Measurements from ENCODE around the gene LSG1.
A peak's percentile ranks its signal among the peaks of the same experiment; 100 is the strongest.
"Not testable (repeated sequence)": the region's sequence is repeated elsewhere in the genome, so short reads cannot be mapped to it uniquely, and the experiment has no call there.

LSG1 gene

GRCh38 chr3:194633349-194634004 lies 38.5 kb downstream of the LSG1 start, which contains the start of gene TMEM44:
Gene TMEM44 (minus strand): TSS chr3:194633419. CDS start chr3:194633215, 204 bp downstream.
- DNase-seq (ENCODE audit: extremely low read depth, insufficient read length), result peak; percentile 88
- no peaks in the 10 kb centered on the region for H3K27me3 ChIP-seq (replicated peaks; ENCODE audit: control insufficient read depth, insufficient read depth, low read length)
- peak; percentile 24 for TF ChIP-seq CTCF (IDR thresholded peaks at IDR 0.05; ENCODE audit: insufficient read depth, low read length, poor library complexity, severe bottlenecking)

GRCh38 chr3:194632809-194633348 lies 39.1 kb downstream of the LSG1 start:
- Histone ChIP-seq H3K36me3 (ENCODE audit: control insufficient read depth, insufficient read depth, low read length) (no peaks in the 10 kb centered on the region; the same call in none of the 2 replicates), H3K4me3 (replicated peaks; ENCODE audit: low read depth, low read length) (peak overlapping the region; percentile 68), H3K27me3 (replicated peaks; ENCODE audit: control insufficient read depth, insufficient read depth, low read length) (no peaks in the 10 kb centered on the region)
- DNase-seq (ENCODE audit: extremely low read depth, insufficient read length), result no peak
- no peak for TF ChIP-seq CTCF (IDR thresholded peaks at IDR 0.05; ENCODE audit: insufficient read depth, low read length, poor library complexity, severe bottlenecking)

More at GRCh38 chr3:194633349-194634004, 38.5 kb downstream of the LSG1 start, which contains the start of gene TMEM44:
- Histone ChIP-seq H3K36me3 (ENCODE audit: control insufficient read depth, insufficient read depth, low read length) (no peaks in the 10 kb centered on the region; the same call in 1 of the 2 replicates), H3K4me3 (replicated peaks; ENCODE audit: low read depth, low read length) (peak within 1 kb of the TSS; percentile 68)

GRCh38 chr3:194632226-194632808 lies 39.7 kb downstream of the LSG1 start:
- TF ChIP-seq CTCF (IDR thresholded peaks at IDR 0.05; ENCODE audit: insufficient read depth, low read length, poor library complexity, severe bottlenecking), result no peak
- no peak for DNase-seq (ENCODE audit: extremely low read depth, insufficient read length)
- Histone ChIP-seq H3K36me3 (ENCODE audit: control insufficient read depth, insufficient read depth, low read length) (no peaks in the 10 kb centered on the region; the same call in none of the 2 replicates), H3K4me3 (replicated peaks; ENCODE audit: low read depth, low read length) (peak overlapping the region; percentile 68), H3K27me3 (replicated peaks; ENCODE audit: control insufficient read depth, insufficient read depth, low read length) (no peaks in the 10 kb centered on the region)

GRCh38 chr3:194631696-194632095 lies 40.3 kb downstream of the LSG1 start:
- Histone ChIP-seq H3K27me3 (replicated peaks; ENCODE audit: control insufficient read depth, insufficient read depth, low read length) (no peaks in the 10 kb centered on the region), H3K36me3 (ENCODE audit: control insufficient read depth, insufficient read depth, low read length) (no peaks in the 10 kb centered on the region; the same call in none of the 2 replicates), H3K4me3 (replicated peaks; ENCODE audit: low read depth, low read length) (no peak overlapping the region)
- no peak for DNase-seq (ENCODE audit: extremely low read depth, insufficient read length)
- TF ChIP-seq CTCF (IDR thresholded peaks at IDR 0.05; ENCODE audit: insufficient read depth, low read length, poor library complexity, severe bottlenecking), result no peak

- not testable (repeated sequence) for H3K36me3 ChIP-seq (ENCODE audit: control insufficient read depth, insufficient read depth, low read length); H3K27me3 ChIP-seq (replicated peaks; ENCODE audit: control insufficient read depth, insufficient read depth, low read length); H3K4me3 ChIP-seq (replicated peaks; ENCODE audit: low read depth, low read length); DNase-seq (ENCODE audit: extremely low read depth, insufficient read length)
Observed at GRCh38 chr3:194630681-194631080, 41.3 kb downstream of the LSG1 start.

- Histone ChIP-seq H3K36me3 (ENCODE audit: control insufficient read depth, insufficient read depth, low read length) (peaks cover 2% of the 10 kb centered on the region), H3K27me3 (replicated peaks; ENCODE audit: control insufficient read depth, insufficient read depth, low read length) (no peaks in the 10 kb centered on the region), H3K4me3 (replicated peaks; ENCODE audit: low read depth, low read length) (no peak overlapping the region)
- no peak for TF ChIP-seq CTCF (IDR thresholded peaks at IDR 0.05; ENCODE audit: insufficient read depth, low read length, poor library complexity, severe bottlenecking)
- no peak for DNase-seq (ENCODE audit: extremely low read depth, insufficient read length)
Observed at GRCh38 chr3:194624956-194625355, 47.0 kb downstream of the LSG1 start.
